Astrocyte (in vitro differentiated cells and primary cell): ENCODE results near the gene MUS81. TPM values are rescaled to one million over a fixed set of nuclear protein-coding genes. Genes with fewer than 3 reads are reported as not detected.

ENCODE experiments used
- DNase-seq: peaks from one replicate; pipeline ENCODE4 v3.0.0-alpha.2; 2010; ENCODE audit warnings: low read depth
- FAIRE-seq: peaks from 2 replicates; lab custom pipeline; 2011; peaks lifted over from hg19 to GRCh38; lab: Jason Lieb, UNC
- H2AFZ ChIP-seq: 2 replicates; pipeline ENCODE4 v1.6.0; 2012; ENCODE audit warnings: low read depth, low read length, inconsistent platforms
- H3K27ac ChIP-seq: 2 replicates; pipeline ENCODE4 v1.5.1; 2011; ENCODE audit warnings: low read depth, low read length, inconsistent platforms
- H3K27me3 ChIP-seq: 2 replicates; pipeline ENCODE4 v1.6.0; 2011; ENCODE audit warnings: low read length, inconsistent platforms; ENCODE audit not compliant: insufficient read depth
- H3K36me3 ChIP-seq: 2 replicates; pipeline ENCODE4 v1.5.1; 2011; ENCODE audit warnings: low read length, inconsistent platforms; ENCODE audit not compliant: insufficient read depth
- H3K4me1 ChIP-seq: 2 replicates; pipeline ENCODE4 v1.5.1; 2011; ENCODE audit warnings: low read length, inconsistent platforms; ENCODE audit not compliant: insufficient read depth
- H3K4me2 ChIP-seq: 2 replicates; pipeline ENCODE4 v1.6.0; 2012; ENCODE audit warnings: low read length, inconsistent platforms
- H3K4me3 ChIP-seq: 2 replicates; pipeline ENCODE4 v1.5.1; 2011; ENCODE audit warnings: low read depth, mild to moderate bottlenecking, low read length, inconsistent platforms; ENCODE audit not compliant: insufficient read depth
- H3K79me2 ChIP-seq: 2 replicates; pipeline ENCODE4 v1.6.0; 2012; ENCODE audit warnings: mild to moderate bottlenecking, low read length, inconsistent platforms; ENCODE audit not compliant: insufficient read depth
- H3K9ac ChIP-seq: 2 replicates; pipeline ENCODE4 v1.6.0; 2012; ENCODE audit warnings: mild to moderate bottlenecking, low read length, inconsistent platforms
- H3K9me3 ChIP-seq: 2 replicates; pipeline ENCODE4 v1.5.1; 2012; ENCODE audit warnings: low read depth, mild to moderate bottlenecking, low read length, inconsistent platforms; ENCODE audit not compliant: insufficient read depth
- H4K20me1 ChIP-seq: 2 replicates; pipeline ENCODE4 v1.6.0; 2012; ENCODE audit warnings: low read length, inconsistent platforms; ENCODE audit not compliant: insufficient read depth
- H3K27ac Mint-ChIP-seq: one replicate; pipeline ENCODE4 v1.8.0; 2021; ENCODE audit warnings: mild to moderate bottlenecking, mixed read lengths; ENCODE audit not compliant: unreplicated experiment
- H3K27me3 Mint-ChIP-seq: one replicate; pipeline ENCODE4 v1.8.0; 2021; ENCODE audit warnings: low read depth, mixed read lengths; ENCODE audit not compliant: unreplicated experiment
- H3K36me3 Mint-ChIP-seq: one replicate; pipeline ENCODE4 v1.8.0; 2021; ENCODE audit warnings: low read depth, mixed read lengths; ENCODE audit not compliant: unreplicated experiment
- H3K4me1 Mint-ChIP-seq: one replicate; pipeline ENCODE4 v1.8.0; 2021; ENCODE audit warnings: low read depth, mixed read lengths; ENCODE audit not compliant: unreplicated experiment
- H3K4me3 Mint-ChIP-seq: one replicate; pipeline ENCODE4 v1.8.0; 2021; ENCODE audit warnings: mild to moderate bottlenecking, moderate library complexity, mixed read lengths; ENCODE audit not compliant: unreplicated experiment
- H3K9me3 Mint-ChIP-seq: one replicate; pipeline ENCODE4 v1.8.0; 2021; ENCODE audit warnings: mild to moderate bottlenecking, mixed read lengths; ENCODE audit not compliant: unreplicated experiment
- EZH2 ChIP-seq: IDR thresholded peaks from 2 replicates; pipeline ENCODE4 v1.6.1; 2012; ENCODE audit warnings: mild to moderate bottlenecking, low read length, inconsistent platforms; ENCODE audit not compliant: insufficient read depth
- total RNA-seq: library from RNA; stranded (reverse); gene quantifications from 2 replicates; pipeline ENCODE4 v1.2.1, GENCODE V29; 2021
- TF ChIP-seq, protein P1 (sequence below): IDR thresholded peaks from 2 replicates; pipeline ENCODE4 v1.5.1; 2011; ENCODE audit warnings: low read depth, mild to moderate bottlenecking, inconsistent platforms, low read length, moderate library complexity; ENCODE audit not compliant: insufficient read depth

The MUS81 gene
- total RNA-seq, 1 donor from 2014 or later = 59.9 TPM

DNA sequence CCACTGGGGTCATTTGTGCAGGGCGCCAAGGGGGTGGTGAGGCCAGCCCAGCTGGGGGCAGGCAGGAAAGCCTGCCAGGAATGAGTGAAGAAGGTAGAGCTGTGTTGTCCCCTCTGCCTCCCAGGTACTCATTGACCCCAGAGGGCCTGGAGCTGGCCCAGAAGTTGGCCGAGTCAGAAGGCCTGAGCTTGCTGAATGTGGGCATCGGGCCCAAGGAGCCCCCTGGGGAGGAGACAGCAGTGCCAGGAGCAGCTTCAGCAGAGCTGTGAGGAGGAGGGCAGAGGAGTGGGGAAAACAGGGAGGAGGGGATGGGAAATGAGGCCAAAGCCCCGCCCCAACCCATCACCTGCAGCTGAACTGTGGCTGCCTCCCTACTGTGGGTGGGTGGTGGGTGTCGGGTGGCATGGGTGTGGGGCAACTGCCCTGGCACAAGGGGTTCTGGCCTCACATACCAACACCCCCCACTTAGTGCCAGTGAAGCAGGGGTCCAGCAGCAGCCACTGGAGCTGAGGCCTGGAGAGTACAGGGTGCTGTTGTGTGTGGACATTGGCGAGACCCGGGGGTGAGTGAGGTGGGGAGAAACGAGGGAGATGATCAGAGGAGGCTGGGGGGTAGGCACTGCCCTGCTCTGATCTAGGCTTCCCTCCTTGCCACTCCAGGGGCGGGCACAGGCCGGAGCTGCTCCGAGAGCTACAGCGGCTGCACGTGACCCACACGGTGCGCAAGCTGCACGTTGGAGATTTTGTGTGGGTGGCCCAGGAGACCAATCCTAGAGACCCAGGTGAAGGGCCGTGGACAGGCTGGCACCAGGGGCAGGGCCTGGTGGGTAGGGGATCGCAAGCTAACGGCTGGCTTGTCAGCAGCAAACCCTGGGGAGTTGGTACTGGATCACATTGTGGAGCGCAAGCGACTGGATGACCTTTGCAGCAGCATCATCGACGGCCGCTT lies 3.0 kb downstream of the MUS81 start:
- no peaks in the 10 kb centered on the region for H3K27me3 Mint-ChIP-seq
- H3K27ac Mint-ChIP-seq = peak overlapping the region; percentile 47
- no peak overlapping the region for H2AFZ ChIP-seq
- no peak overlapping the region for H3K27ac ChIP-seq
- peaks cover 64% of the 10 kb centered on the region for H4K20me1 ChIP-seq
- H3K4me1 ChIP-seq = peaks cover 39% of the 10 kb centered on the region
- H3K27me3 ChIP-seq = no peaks in the 10 kb centered on the region
- peak overlapping the region; percentile 89 for H3K9ac ChIP-seq
- H3K4me2 ChIP-seq = peak overlapping the region; percentile 96
- DNase-seq (no peak), FAIRE-seq (no peak)
- H3K36me3 ChIP-seq = peaks cover 26% of the 10 kb centered on the region
- H3K9me3 ChIP-seq = no peaks in the 10 kb centered on the region
- peak overlapping the region; percentile 95 for H3K4me3 Mint-ChIP-seq
- peaks cover 42% of the 10 kb centered on the region for H3K79me2 ChIP-seq
- TF ChIP-seq EZH2 = no peak
- TF ChIP-seq, protein P1, sequence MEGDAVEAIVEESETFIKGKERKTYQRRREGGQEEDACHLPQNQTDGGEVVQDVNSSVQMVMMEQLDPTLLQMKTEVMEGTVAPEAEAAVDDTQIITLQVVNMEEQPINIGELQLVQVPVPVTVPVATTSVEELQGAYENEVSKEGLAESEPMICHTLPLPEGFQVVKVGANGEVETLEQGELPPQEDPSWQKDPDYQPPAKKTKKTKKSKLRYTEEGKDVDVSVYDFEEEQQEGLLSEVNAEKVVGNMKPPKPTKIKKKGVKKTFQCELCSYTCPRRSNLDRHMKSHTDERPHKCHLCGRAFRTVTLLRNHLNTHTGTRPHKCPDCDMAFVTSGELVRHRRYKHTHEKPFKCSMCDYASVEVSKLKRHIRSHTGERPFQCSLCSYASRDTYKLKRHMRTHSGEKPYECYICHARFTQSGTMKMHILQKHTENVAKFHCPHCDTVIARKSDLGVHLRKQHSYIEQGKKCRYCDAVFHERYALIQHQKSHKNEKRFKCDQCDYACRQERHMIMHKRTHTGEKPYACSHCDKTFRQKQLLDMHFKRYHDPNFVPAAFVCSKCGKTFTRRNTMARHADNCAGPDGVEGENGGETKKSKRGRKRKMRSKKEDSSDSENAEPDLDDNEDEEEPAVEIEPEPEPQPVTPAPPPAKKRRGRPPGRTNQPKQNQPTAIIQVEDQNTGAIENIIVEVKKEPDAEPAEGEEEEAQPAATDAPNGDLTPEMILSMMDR = no peak
- H3K36me3 Mint-ChIP-seq = peaks cover 13% of the 10 kb centered on the region
- H3K4me1 Mint-ChIP-seq = peaks cover 16% of the 10 kb centered on the region
- H3K4me3 ChIP-seq = no peak overlapping the region
- H3K9me3 Mint-ChIP-seq = no peaks in the 10 kb centered on the region

DNA sequence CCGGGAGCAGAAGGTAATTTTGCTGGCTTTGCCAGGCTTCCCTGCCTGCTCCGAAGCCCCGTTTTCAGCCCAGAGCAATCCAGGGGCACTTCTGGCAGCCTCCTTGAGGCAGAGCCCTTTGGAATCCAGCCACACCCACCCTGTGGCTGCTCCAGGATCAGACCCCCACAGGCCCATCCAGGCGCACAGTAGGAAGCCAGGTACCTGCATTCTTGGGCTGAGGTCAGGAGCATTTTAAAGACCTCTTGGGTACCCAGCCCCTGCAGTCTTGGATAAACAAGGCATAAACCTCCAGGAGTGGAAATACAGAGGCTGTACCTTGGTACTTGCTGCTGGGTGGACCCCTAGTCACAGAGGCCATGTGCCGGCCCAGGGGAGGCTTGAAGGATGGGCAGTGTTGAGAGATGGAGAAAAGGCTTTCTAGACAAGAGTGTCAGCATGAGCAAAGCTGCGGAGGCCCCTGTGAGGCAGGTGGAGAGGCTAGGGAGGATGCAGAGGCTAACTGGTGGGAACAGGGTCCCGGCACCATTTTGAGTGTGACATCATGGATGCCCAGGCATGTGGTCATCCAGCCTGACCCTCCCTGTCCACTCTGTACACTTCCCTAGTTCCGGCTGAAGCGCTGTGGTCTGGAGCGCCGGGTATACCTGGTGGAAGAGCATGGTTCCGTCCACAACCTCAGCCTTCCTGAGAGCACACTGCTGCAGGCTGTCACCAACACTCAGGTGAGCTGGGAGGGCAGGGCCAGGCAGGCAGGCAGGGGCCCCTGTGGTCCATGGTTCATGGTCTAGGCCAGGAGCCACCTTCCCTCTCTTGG lies 3.9 kb downstream of the MUS81 start:
- peaks cover 15% of the 10 kb centered on the region for H3K36me3 Mint-ChIP-seq
- no peaks in the 10 kb centered on the region for H3K27me3 ChIP-seq
- H3K27me3 Mint-ChIP-seq = no peaks in the 10 kb centered on the region
- peaks cover 30% of the 10 kb centered on the region for H3K36me3 ChIP-seq
- peak overlapping the region; percentile 67 for H3K4me3 Mint-ChIP-seq
- H4K20me1 ChIP-seq = peaks cover 73% of the 10 kb centered on the region
- H3K9me3 Mint-ChIP-seq = no peaks in the 10 kb centered on the region
- no peak overlapping the region for H3K9ac ChIP-seq
- no peak overlapping the region for H2AFZ ChIP-seq
- no peak overlapping the region for H3K4me3 ChIP-seq
- peaks cover 20% of the 10 kb centered on the region for H3K4me1 Mint-ChIP-seq
- DNase-seq (no peak), FAIRE-seq (no peak)
- H3K4me2 ChIP-seq = no peak overlapping the region
- H3K4me1 ChIP-seq = peaks cover 31% of the 10 kb centered on the region
- peaks cover 50% of the 10 kb centered on the region for H3K79me2 ChIP-seq
- H3K9me3 ChIP-seq = no peaks in the 10 kb centered on the region
- H3K27ac ChIP-seq = no peak overlapping the region
- TF ChIP-seq, protein P1 = no peak
- H3K27ac Mint-ChIP-seq = peak overlapping the region; percentile 44
